D721Med (cell line): ENCODE results near the gene SIK3.
"Not testable (repeated sequence)": the region's sequence is repeated elsewhere in the genome, so short reads cannot be mapped to it uniquely, and the experiment has no call there.

Source experiments
- DNase-seq: peaks from one replicate; pipeline ENCODE4 v3.0.0; 2011; ENCODE audit warnings: low spot score; ENCODE audit not compliant: insufficient read length
- FAIRE-seq: peaks from 2 replicates; lab custom pipeline; 2011; peaks lifted over from hg19 to GRCh38; lab: Jason Lieb, UNC
- TF ChIP-seq, protein P1 (sequence below): IDR thresholded peaks from 2 replicates; pipeline ENCODE4 v1.5.1; 2012; ENCODE audit warnings: mild to moderate bottlenecking, control low read depth; ENCODE audit not compliant: insufficient read depth; ENCODE audit errors: missing control alignments

Gene SIK3

GRCh38 chr11:116835791-116836631, 262.2 kb downstream of the SIK3 start:
- DNase-seq (peak; percentile 90), FAIRE-seq (no peak)
- TF ChIP-seq, protein P1, sequence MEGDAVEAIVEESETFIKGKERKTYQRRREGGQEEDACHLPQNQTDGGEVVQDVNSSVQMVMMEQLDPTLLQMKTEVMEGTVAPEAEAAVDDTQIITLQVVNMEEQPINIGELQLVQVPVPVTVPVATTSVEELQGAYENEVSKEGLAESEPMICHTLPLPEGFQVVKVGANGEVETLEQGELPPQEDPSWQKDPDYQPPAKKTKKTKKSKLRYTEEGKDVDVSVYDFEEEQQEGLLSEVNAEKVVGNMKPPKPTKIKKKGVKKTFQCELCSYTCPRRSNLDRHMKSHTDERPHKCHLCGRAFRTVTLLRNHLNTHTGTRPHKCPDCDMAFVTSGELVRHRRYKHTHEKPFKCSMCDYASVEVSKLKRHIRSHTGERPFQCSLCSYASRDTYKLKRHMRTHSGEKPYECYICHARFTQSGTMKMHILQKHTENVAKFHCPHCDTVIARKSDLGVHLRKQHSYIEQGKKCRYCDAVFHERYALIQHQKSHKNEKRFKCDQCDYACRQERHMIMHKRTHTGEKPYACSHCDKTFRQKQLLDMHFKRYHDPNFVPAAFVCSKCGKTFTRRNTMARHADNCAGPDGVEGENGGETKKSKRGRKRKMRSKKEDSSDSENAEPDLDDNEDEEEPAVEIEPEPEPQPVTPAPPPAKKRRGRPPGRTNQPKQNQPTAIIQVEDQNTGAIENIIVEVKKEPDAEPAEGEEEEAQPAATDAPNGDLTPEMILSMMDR = peak; percentile 62

GRCh38 chr11:116835042-116835772, 263.0 kb downstream of the SIK3 start:
- TF ChIP-seq, protein P1 = no peak
- no peak for DNase-seq
- FAIRE-seq = no peak

- not testable (repeated sequence) for DNase-seq, FAIRE-seq
Observed at GRCh38 chr11:116834535-116835041, 263.6 kb downstream of the SIK3 start.

DNA sequence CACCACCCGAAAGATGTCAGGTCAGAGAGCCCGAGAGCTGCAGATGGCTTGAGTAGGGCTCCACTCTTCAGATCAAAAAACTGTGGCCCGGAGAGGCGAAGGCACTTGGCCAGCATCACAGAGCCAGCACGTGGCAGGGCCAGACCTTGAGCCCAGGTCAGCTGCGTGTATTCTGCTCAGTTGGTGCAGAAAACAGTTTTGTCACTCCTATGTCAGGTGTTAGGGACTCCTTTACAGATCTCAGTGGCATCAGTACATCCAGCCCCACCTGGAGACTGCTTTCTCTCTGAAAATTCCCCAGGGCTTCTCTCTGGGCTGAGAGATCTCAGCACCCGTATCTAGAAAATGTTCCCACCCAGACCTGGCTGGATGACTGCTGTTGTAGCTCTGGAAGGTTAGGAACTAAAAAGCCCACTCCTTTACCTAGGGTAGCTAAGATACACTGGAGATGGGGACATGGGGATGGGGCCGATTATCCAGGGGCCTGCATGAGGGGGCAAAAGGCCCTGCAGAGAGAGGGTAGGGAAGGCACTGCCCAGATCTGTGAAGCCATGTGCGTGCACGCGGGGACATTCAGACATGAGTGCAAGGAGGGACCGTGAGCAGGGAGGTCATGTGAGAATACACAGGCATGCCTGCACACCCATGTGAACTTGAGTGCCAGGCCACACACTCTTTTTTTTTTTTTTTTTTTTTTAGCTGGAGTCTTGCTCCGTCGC, 264.3 kb downstream of the SIK3 start:
- TF ChIP-seq, protein P1 = no peak
- FAIRE-seq = no peak
- DNase-seq = no peak

DNA sequence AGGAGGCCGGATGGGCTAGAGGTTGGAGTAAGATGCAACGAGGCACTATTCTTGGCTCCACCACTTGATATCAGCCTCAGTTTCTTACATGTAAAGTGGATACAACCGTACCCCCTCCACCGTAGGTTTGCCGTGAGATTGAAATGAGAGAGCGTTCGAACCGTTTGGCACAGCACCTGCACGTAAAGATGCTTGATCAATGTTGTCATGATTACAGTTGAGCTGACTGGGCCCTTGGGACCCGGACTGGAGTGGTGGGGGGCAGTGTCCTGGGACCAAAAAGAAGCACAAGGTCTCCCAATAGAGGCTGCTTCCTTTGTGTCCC, 264.8 kb downstream of the SIK3 start:
- no peak for DNase-seq
- no peak for FAIRE-seq
- TF ChIP-seq, protein P1 = no peak

GRCh38 chr11:116832350-116833290, 265.6 kb downstream of the SIK3 start:
- TF ChIP-seq, protein P1 = no peak
- DNase-seq = no peak
- no peak for FAIRE-seq
